ENCODE data around the gene ARIH1. TPM values are rescaled to one million over a fixed set of nuclear protein-coding genes. Genes with fewer than 3 reads are reported as not detected.
A peak's percentile ranks its signal among the peaks of the same experiment; 100 is the strongest.

Gene ARIH1
- total RNA-seq, 1 donor: 26.9 TPM

DNA sequence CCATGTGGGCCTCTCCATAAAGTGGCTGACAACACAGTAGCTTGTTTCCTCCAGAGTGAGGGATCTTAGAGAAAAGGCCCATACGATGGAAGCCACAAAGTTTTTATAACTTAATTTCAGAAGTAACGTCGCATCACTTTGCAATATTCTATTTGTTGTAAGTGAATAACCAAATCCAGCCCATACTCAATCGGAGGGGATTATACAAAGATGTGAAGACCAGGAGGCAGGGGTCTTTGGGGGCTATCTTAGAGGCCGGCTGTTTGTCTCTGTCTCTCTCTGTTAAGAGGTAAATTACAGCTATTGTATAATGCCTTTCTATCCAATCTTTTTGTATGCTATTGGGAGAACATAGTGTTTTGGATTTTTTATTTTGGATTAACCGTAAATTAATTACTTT lies 9.1 kb downstream of the ARIH1 start:
- DNase-seq (ENCODE audit: low read depth in 2 of 3, low spot score in 2 of 3): no peak

DNA sequence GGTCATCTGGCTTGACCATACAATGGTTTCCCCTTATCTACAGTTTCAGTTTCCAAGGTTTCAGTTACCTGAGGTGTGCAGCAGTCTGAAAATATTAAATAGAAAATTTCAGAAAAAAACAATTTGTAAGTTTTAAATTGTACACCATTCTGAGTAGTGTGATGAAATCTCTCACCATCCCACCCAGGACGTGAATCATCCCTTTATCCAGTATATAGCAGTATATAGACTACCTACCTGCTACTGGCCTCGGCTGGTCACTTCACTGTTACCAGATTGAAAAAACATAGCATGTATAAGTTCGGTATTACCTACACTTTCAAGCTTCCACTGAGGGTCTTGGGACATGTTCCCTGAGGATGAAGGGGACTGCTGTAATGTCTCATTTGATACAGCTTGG lies 12.0 kb downstream of the ARIH1 start:
- DNase-seq (ENCODE audit: low read depth in 2 of 3, low spot score in 2 of 3): no peak

DNA sequence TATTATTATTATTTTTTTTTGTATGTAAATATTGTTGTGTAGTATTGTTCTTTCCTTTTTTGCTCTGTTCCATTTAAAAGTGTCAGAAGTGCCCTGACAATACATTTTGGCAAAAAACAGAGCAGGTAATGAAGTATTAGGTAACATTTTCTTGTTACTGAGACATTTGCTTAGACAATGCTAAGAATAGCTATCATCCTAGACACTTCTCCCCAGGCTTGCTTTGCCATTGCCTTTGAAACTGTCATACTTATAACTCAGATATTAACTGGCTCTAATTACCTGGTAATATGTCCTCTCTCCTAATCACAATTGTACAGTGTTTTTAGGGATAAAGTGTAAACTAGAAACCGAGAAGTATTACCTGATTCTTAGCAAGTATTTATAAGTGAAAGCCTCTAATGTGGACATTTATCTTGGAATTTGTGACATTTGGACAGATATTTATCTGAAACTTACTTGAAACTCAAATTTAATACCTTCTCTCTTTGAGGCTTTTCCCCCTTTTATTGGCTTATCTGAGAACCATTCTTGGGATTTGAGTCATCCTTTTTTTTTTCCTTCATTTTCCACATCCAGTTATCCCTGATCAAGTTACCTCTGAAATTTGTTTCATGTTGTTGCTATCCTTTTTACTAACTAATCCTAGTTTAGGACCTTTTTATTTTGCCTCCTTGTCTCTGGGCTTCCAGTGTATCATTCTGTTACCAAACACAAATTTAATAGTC lies 13.1 kb downstream of the ARIH1 start:
- DNase-seq (ENCODE audit: low read depth in 2 of 3, low spot score in 2 of 3): no peak

DNA sequence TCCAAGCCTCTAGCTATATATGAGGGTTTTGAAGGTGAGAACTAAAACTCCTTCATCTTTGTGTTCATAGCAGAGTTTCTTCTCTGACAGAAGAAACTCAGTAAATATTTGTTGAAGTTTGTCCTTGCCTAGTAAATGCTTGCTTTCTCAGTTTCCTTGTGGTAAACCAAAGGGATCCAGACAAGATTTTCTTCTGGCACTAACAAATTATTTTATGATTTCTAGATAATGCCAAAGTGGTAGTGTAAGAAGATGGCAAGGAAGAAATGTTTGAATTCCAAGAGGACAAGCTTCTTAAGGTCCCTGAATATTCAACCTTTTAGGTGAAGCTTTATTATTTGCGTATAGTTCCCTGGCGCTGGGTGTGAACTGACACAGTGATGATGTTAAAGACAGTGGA lies 14.4 kb downstream of the ARIH1 start:
- no peak for DNase-seq (ENCODE audit: low read depth in 2 of 3, low spot score in 2 of 3)

DNA sequence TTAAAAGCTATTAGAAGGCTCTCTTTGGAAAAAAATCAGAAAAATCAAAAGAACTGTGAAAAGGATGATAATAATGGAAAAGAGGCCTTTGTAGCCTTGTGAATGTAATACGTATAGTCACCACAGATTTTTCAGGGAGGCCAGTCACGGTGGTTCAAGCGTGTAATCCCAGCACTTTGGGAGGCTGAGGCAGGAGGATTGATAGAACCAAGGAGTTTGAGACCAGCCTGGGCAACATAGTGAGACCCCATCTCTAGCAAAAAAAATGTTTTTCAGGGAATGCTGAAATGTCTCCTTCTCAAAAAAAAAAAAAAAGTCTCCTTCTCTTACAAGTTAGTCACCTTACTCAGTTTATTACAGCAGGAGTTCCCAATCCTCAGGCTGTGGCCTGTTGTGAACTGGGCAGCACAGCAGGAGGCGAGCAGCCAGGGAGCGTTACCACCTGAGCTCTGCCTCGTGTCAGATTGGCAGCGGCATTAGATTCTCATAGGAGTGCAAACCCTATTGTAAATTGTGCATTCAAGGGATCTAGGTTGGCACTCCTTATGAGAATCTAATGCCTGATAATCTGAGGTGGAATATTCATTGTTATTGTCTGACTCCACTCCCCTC lies 15.9 kb downstream of the ARIH1 start:
- DNase-seq (ENCODE audit: low read depth in 2 of 3, low spot score in 2 of 3): no peak

DNA sequence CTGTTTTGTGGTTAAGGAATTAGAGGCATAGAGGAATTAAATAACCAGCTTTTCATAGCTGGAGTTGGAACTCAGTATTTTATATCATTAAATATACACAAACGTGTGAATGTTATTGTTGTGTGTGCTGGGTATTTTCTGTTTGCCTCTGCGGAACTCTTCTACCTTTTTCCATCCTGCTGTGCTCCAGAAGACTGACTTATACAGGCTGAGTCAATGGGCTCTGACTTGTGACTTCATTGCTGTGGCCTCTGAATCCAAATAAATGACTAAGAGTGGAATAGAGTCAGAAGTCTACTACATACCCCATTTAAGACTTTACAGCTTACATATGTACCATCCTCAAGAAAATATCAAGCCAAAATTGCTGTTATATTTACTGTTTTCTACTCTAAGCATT lies 17.6 kb downstream of the ARIH1 start:
- DNase-seq (ENCODE audit: low read depth in 2 of 3, low spot score in 2 of 3): no peak

DNA sequence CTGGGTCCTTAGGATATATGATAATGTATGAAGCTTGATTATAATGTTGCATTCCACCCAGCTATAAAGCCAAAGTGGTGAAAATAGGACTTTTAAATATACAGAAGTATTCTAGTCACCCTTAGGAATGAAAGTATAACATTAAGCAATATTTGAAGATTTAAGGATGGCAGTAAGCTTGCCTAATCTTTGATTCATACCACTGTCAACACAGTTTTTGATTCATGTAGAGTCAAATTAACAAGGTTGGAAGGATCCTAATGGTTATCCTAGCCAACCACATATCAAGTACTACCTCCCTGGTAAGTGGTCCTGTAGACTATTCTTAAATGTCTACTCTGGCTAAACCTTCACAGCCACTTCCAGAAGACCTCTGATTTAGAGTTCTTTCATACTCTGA lies 18.6 kb downstream of the ARIH1 start:
- no peak for DNase-seq (ENCODE audit: low read depth in 2 of 3, low spot score in 2 of 3)

DNA sequence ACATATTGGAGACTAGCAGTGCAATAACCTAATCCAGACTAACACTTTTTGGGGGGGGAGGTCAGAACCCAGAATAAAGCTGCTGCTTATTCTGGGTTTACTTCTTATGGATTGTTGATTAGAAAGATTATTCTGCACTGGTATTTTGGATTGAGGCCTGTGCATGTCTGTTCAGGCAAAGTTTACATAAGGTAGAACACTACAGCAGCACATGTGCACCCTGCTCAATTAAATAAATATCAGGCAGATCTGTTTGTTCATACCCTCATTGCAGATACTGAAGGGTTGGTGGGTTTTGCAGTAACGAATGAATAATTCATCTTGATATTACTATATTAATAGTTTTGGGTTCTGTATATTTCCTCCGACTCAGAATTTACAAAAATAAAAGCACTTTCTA lies 19.1 kb downstream of the ARIH1 start:
- no peak for DNase-seq (ENCODE audit: low read depth in 2 of 3, low spot score in 2 of 3)

DNA sequence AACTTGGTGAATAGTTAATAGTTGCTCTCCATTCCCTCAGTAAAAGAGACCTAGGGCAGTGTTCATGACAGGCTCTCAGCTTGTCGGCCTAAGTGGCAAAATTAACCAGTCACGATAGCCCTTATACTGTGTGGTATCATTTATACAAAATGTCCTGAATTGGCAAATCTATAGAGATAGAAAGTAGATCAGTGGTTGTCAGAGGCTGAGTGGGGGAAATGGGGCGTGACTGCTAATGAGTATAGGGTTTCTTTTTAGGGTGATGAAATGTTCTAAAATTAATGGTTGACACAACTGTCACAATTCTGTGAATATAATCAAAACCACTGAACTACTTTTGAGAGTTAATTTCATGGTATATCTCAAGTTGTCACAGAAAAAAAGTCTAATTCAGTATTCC lies 20.9 kb downstream of the ARIH1 start:
- DNase-seq (ENCODE audit: low read depth in 2 of 3, low spot score in 2 of 3): no peak

DNA sequence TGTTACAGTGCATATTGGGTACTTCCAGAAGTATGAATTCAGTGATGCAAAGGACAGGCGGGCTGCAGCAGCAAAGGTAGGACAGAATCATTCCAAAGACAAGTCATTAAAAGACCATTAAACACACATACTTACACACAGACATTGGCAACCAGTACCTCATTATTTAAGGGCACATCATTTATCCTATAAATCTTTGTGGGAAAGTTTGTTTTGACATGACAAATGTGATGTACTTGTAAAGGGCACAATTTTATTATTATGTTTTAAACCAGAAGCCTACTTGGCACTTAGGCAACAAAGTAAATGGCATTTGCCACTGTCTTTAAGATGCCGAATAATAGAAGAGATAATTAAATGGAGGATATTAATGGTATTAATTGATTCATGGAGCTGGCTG lies 22.7 kb downstream of the ARIH1 start:
- DNase-seq (ENCODE audit: low read depth in 2 of 3, low spot score in 2 of 3): no peak

DNA sequence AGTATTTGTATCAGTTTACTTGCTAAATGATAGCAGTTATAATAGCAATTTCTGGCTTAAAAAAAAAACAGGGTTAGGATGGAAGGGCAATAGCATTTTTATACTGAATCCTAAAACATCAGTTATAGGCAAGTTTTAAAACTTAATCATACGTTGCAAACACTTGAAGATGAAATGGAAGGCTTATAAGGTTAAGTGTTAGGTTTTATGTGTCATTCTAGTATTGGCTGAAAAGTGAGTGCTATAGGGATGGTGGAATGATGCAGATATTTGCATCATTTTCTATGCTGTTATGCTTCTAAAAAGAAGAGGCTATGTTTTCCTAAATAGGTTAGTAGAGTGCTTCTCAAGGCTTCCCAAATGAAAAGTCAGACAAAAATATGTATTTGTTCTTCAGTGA lies 23.3 kb downstream of the ARIH1 start:
- no peak for DNase-seq (ENCODE audit: low read depth in 2 of 3, low spot score in 2 of 3)

DNA sequence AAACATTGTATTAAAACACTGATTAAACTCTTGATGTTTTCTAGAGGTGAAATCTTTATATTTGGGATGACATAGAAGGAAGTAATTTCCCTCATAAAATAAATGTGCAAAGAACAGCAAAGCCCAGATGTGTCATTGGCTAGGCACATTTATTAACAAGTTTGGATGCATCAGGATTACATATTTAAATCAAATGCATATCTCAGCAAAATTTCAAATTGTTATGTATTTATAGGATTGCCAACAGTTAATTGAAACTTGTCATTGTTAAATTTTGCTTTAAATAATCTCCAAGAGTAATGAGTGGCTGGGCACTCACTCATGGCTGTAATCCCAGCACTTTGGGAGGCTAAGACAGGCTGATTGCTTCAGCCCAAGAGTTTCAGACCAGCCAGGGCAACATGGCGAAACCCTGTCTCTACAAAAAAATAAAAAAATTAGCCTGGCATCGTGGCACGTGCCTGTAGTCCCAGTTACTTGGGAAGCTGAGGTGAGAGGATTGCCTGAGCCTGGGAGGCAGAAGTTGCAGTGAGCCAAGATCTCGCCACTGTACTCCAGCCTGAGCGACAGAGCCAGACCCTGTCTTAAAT lies 28.2 kb downstream of the ARIH1 start:
- no peak for DNase-seq (ENCODE audit: low read depth in 2 of 3, low spot score in 2 of 3)

DNA sequence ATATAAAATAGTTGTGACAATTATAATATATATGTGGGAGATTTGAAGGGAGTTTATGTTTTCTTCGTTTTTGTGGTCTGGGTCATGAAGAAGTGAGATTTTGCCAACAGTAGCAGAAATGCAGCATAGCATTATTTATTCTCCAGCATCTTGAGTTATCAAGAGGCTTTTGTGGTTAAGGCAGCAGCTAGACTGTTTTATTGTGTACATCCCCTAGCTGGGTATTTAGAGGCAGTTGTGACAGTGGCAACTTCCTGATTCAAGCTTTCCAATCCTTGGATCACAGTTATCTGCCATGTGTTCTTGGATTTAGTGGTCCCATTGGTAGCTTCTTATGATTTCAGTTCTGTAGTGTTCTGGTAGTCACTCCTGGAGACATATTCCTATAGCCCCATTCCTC lies 29.0 kb downstream of the ARIH1 start:
- peak in 1 of 3 donors; percentile 34 for DNase-seq (ENCODE audit: low read depth in 2 of 3, low spot score in 2 of 3)

DNA sequence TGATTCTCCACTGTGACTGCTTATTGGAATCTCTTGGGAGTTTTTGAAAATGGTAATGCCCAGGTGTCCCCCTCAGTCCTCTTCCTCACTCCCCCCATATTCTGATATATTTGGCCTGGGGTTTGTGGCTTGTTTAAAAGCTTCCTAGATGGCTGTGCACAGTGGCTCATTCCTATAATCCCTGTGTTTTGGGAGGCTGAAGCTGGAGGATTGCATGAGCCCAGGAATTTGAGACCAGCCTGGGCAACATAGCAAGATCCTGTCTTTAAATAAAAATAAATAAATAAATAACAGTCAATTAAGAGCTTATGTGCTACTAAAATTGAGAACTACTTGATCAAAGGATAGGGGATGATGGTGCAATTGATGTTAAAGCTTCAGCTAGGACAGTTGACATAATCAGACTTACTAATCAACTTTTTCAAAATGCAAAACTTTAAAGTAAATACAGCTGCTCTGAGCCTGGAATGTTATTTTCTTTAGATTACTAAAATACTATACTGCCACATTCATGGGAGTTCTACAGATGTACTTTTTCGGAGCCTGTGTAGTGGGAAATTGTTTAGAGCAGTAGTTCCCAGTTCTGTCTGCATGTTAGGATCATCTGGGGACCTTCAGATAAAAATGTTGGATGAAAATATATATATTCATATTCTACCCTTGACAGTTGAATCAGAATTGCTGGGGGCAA lies 33.4 kb downstream of the ARIH1 start:
- DNase-seq (ENCODE audit: low read depth in 2 of 3, low spot score in 2 of 3): no peak

DNA sequence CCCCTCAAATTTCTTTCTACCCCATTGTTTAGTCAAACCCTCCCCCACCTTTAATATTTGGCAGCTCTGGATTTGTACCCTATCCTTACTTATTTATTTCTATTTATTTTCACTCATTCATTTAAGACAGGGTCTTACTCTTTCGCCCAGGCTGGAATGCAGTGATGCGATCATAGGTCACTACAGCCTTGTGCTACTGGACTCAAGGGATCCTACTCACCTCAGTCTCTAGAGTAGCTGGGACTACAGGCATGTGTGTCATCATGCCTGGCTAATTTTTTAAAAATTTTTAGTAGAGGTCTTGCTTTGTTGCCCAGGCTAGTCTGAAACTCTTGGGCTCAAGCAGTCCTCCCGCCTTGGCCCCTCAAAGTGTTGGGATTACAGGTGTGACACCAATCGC lies 35.4 kb downstream of the ARIH1 start:
- no peak for DNase-seq (ENCODE audit: low read depth in 2 of 3, low spot score in 2 of 3)

DNA sequence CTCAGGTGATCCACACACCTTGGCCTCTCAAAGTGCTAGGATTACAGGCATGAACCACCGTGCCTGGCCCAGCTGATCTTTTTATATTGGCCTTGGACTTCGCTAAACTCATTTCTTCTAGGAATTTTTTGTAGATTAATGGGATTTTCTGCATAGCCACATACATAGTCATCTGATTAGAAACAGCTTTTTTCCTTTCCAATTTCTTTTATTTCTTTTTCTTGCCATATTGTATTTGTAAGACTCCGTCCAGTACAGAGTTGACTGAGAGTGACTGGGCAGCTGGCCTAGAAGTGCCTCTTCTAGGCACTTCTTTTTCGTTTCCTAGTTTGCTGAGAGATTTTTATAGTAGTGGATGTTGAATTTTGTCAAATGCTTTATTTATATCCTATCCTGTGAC lies 37.4 kb downstream of the ARIH1 start:
- DNase-seq (ENCODE audit: low read depth in 2 of 3, low spot score in 2 of 3): no peak

DNA sequence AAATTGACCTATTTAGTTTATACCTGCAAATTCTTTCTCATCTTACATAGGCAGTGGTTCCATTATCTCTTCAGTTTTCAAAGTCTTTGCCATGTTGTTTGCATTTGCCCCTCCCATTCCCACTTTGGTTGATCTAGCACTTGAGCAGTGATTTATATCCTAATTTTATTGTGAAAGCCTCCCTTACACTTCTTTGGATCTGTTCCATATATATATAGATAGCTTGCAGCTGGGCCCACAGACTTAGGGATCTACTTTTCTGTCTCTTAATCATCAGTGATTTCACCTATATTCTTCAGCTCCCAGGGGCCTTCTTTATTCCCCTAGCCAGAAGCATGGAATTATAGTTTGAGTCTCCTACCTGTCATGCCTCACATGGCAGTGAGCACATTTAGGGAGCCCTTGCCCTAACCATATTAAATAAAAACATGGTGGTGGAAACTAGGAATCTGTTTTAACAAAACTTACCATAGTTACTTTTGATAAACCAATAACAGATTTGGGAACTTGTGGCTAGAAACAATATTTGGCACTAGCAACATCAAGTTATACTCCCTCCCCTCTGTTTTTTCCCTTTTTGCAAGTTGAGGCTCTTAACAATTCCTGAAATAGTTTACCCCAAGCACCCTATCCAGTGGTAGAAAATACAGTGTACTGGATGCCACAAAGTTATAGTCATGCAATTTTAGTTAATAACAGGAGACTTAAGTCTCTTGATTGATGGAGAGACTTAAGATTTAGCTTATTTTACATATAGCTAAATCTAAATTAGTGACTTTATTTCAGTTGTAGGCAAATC lies 41.7 kb downstream of the ARIH1 start:
- DNase-seq (ENCODE audit: low read depth in 2 of 3, low spot score in 2 of 3): no peak

DNA sequence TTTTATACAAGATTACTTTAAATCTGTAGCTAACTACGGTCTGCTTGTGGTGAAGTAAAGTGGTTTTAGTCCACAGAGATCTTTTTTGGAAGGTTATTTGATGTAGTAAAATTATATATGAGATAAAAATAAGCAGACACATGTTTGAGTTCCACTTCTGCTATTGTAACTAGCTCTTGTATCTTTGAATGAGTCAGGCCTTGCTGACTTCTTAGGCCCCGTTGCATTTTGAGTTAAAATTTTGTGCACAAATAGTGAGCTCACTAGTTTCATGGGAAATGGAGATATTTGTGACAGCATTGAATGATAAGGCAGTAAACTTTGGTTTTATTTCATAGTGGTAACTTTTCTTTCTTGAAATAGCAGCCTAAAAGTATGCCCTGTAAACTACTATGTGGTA lies 42.6 kb downstream of the ARIH1 start:
- no peak for DNase-seq (ENCODE audit: low read depth in 2 of 3, low spot score in 2 of 3)

DNA sequence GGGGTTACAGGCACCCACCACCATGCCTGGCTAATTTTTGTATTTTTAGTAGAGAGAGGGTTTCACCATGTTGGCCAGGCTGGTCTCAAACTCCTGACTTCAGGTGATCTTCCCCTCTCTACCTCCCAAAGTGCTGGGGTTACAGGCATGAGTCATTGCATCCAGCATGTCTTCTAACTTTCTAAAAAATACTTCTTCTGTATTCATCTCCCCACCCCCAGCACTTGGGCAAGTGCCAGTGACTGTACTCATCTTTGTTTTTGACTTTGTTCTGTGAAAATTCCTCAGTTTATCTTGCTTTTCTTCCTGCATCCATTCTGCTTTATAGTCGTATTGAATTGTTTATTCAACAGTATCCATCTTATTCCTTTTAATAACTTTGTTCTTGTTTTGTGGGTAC lies 47.6 kb downstream of the ARIH1 start:
- DNase-seq (ENCODE audit: low read depth in 2 of 3, low spot score in 2 of 3): no peak

DNA sequence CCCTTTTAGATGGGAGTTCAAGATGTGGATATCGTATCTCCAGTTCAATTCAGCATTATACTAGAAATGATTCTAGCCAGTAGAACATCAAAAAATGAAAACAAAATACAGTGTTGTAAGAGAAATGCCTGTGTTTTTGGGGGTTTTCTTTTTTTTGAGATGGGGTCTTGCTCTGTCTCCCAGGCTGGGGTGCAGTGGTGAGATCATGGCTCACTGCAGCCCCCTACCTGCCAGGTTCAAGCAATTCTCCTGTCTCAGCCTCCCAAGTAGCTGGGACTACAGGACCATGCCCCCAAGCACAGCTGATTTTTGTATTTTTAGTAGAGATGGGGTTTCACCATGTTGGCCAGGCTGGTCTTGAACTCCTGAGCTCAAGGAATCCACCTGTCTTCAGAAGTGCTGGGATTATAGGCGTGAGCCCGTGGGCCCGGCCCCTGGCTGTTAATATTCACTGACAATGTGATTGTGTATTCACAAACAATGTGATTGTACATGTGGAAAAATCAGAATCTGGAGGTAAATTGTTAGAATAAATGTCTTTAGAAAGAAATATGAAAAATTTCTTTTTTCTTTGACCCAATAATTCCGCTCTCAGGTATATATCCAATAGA lies 59.0 kb downstream of the ARIH1 start:
- peak in 2 of 3 donors; percentile 22 to 45 for DNase-seq (ENCODE audit: low read depth in 2 of 3, low spot score in 2 of 3)

DNA sequence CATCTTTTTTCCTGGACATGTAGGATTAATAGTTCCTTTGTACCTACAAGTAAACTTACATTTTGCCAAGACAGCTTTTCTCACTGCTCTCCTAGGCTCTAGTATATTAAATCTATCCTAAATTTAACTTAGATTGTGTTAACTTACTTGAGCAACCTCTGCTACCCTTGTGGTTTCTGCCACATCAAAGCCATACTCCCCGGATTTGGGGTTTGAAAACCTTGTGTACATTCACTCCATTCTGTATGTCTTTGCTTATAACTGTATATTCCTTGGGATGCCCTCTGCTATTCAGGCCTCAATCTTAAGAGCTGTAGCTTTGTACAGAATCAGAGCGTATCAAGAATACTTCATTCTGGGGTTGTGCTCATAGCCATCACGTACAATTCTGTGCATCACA lies 60.4 kb downstream of the ARIH1 start:
- DNase-seq (ENCODE audit: low read depth in 2 of 3, low spot score in 2 of 3): peak in 1 of 3 donors; percentile 6

Measured in hematopoietic multipotent progenitor cell (in vitro differentiated cells).